Gastrocnemius medialis (tissue), 4 donors: Measurements from ENCODE around the gene RASSF8. TPM values are rescaled to one million over a fixed set of nuclear protein-coding genes. Genes with fewer than 3 reads are reported as not detected.

Experiments
- ATAC-seq, 2 donors: fragments of 150-250 bp; one replicate each; pipeline ENCODE4 v1.9.1; 2016
- DNase-seq, 2 donors: peaks; one replicate each; pipeline ENCODE4 v3.0.0-alpha.2; 2019
- H3K27ac ChIP-seq, 4 donors: fragments of 200-600 bp; sonication (generic); 1 replicate in 1 of 4; 2 replicates in 3 of 4; pipeline ENCODE4 v1.5.1; 2016 to 2018; ENCODE audit warnings: mild to moderate bottlenecking in 2 of 4, moderate library complexity in 1 of 4
- H3K27me3 ChIP-seq, 3 donors: fragments of 200-600 bp; sonication (generic) in 2 of 3; 1 replicate in 1 of 3; 2 replicates in 2 of 3; pipeline versions ENCODE4 v1.5.1 to v1.6.0; 2016 to 2019; ENCODE audit warnings: mild to moderate bottlenecking in 1 of 3, moderate library complexity in 1 of 3
- H3K36me3 ChIP-seq, 2 donors: fragments of 200-600 bp; sonication (generic) in 1 of 2; one replicate each; pipeline ENCODE4 v1.5.1; 2017 to 2018
- H3K4me1 ChIP-seq, 2 donors: fragments of 200-600 bp; sonication (generic) in 1 of 2; one replicate each; pipeline ENCODE4 v1.5.1; 2016 to 2017; ENCODE audit warnings: mild to moderate bottlenecking in 2 of 2
- H3K4me3 ChIP-seq, 4 donors: fragments of 200-600 bp; sonication (generic) in 3 of 4; 1 replicate in 1 of 4; 2 replicates in 3 of 4; pipeline ENCODE4 v1.5.1; 2016 to 2019; ENCODE audit warnings: mild to moderate bottlenecking in 2 of 4
- H3K9me3 ChIP-seq, 3 donors: fragments of 200-600 bp; sonication (generic) in 2 of 3; 1 replicate in 1 of 3; 2 replicates in 2 of 3; pipeline ENCODE4 v1.5.1; 2016 to 2019
- POLR2A ChIP-seq, 2 donors: fragments of 450-650 bp; IDR thresholded peaks; one replicate each; pipeline ENCODE4 v1.6.1; 2017; ENCODE audit warnings: antibody characterized with exemption in 2 of 2, mild to moderate bottlenecking in 2 of 2, moderate library complexity in 2 of 2
- in situ Hi-C, 4 donors: fragments of 200-750 bp; cut with MboI; loops; one replicate each; pipeline versions ENCODE4 v1.15.0 to v1.8.0; 2017; ENCODE audit warnings: low sequenced_read_pairs in 4 of 4
- intact Hi-C: fragments of 100-400 bp; cut with DNase I; formaldehyde crosslinking; loops from one replicate; pipeline ENCODE4 v1.15.1; 2023; ENCODE audit warnings: low total_unique reads
- total RNA-seq, 4 donors: library from RNA; depleted of rRNA; stranded (reverse); fragments of >200 nt; gene quantifications; one replicate each; pipeline versions ENCODE4 v1.1.0 to v1.2.3, GENCODE V29; 2016
- TF ChIP-seq, protein P1 (sequence below), 5 experiments: fragments of 450-650 bp in 3 of 5; fragments of 200-600 bp in 2 of 5; sonication (generic) in 2 of 5; IDR thresholded peaks in 4 of 5; conservative IDR thresholded peaks in 1 of 5; 1 replicate in 4 of 5; 2 replicates in 1 of 5; pipeline ENCODE4 v1.5.1; 2016 to 2019; ENCODE audit warnings: antibody characterized with exemption in 5 of 5, mild to moderate bottlenecking in 3 of 5, moderate library complexity in 3 of 5

Gene RASSF8
- total RNA-seq, 4 donors from 2014 or later: 23.6 to 36.8 (median 28.0) TPM

DNA sequence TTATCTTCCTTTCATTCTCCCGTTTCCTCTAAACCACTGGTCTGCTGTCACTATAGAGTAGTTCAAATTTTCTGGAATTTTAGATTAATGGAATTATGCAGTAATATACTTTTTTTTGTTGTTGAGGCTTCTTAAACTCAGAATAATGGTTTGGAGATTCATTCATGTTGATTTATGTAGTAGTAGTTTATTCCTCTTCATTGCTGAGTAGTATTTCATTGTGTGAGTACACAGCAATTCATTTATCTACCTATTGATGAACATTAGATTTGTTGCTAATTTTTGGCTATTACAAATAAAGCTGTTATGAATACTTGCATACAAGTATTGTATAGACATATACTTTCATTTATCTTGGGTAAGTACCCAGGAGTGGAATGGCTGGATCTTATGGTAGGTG is 7.2 kb downstream of the RASSF8 start:
- no peak for DNase-seq
- ATAC-seq: no peak
- intact Hi-C loops (no loop called here), in situ Hi-C loops (no loop called here)
- Histone ChIP-seq H3K9me3 (no peaks in the 10 kb centered on the region), H3K27ac (no peak overlapping the region), H3K27me3 (no peaks in the 10 kb centered on the region), H3K36me3 (no peaks in the 10 kb centered on the region), H3K4me3 (no peak overlapping the region), H3K4me1 (peaks cover 49 to 53% of the 10 kb centered on the region in 2 donors)
- TF ChIP-seq POLR2A (IDR thresholded peaks at IDR 0.05): no peak
- TF ChIP-seq, protein P1, sequence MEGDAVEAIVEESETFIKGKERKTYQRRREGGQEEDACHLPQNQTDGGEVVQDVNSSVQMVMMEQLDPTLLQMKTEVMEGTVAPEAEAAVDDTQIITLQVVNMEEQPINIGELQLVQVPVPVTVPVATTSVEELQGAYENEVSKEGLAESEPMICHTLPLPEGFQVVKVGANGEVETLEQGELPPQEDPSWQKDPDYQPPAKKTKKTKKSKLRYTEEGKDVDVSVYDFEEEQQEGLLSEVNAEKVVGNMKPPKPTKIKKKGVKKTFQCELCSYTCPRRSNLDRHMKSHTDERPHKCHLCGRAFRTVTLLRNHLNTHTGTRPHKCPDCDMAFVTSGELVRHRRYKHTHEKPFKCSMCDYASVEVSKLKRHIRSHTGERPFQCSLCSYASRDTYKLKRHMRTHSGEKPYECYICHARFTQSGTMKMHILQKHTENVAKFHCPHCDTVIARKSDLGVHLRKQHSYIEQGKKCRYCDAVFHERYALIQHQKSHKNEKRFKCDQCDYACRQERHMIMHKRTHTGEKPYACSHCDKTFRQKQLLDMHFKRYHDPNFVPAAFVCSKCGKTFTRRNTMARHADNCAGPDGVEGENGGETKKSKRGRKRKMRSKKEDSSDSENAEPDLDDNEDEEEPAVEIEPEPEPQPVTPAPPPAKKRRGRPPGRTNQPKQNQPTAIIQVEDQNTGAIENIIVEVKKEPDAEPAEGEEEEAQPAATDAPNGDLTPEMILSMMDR (IDR thresholded peaks at IDR 0.05 in 4 of 5, conservative IDR thresholded peaks at IDR 0.05 in 1 of 5): no peak

DNA sequence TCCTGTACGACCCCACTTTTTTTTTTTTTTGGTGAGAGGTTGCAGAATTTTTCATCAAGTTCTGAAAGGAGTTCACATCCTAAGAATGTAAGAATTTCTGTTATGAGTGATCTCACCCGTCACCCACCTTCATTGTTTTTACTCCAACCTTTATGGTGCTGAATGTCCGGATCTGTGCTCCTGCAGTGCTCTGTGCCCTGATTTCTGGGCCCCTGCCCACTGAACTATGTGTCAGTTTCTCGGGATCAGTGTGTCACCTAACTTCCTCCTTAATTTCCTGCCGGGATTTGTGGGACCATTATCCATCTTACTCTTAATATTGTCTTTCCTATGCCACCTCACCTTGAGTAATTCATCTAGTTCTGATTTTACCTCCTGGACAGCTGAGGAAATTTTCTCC is 11.6 kb downstream of the RASSF8 start:
- H3K4me3 ChIP-seq: no peak overlapping the region
- in situ Hi-C loops (no loop called here), intact Hi-C loops (no loop called here)
- H3K27me3 ChIP-seq: no peaks in the 10 kb centered on the region
- TF ChIP-seq POLR2A (IDR thresholded peaks at IDR 0.05): no peak
- no peaks in the 10 kb centered on the region for H3K9me3 ChIP-seq
- H3K4me1 ChIP-seq: peaks cover 60 to 74% of the 10 kb centered on the region in 2 donors
- no peak overlapping the region for H3K27ac ChIP-seq
- no peaks in the 10 kb centered on the region for H3K36me3 ChIP-seq
- ATAC-seq (no peak), DNase-seq (no peak)

DNA sequence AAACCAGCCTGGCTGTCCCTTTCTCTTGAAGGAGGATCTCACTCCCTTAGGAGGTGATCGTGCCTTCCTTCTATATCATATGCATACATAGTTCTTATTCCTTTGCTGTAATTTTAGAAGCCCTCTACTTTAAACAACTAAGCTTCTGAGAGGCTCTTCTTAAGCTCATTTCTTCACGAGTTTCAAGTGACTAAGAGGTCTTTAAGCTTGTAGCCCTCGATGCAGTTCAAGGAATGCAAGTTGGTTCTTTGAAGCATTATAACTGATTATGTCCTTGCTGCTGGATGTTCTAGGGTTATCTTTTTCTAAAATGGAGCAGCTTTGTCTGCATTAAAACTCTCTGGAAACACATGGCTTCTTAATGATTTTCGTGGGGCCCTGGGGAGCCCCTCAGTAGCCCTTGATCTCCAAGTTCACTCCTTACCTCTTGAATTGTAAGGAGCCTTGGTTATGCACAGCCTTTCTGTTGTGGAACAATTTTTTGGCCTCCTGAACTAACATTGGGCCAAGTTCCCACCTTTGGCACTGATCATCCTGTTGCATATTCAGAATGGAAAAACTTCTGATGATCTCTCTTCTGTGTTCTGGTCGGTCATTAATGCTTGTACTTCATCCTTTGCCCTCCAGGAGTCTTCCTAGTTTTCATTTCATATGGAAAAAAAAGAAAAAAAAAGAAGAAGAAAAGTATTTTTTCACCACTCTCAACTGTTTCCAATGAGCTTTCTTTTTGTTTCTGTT is 12.6 kb downstream of the RASSF8 start:
- peak; percentile 21 to 24 for ATAC-seq
- Histone ChIP-seq H3K4me3 (no peak overlapping the region), H3K9me3 (no peaks in the 10 kb centered on the region), H3K4me1 (peaks cover 67 to 84% of the 10 kb centered on the region in 2 donors), H3K27ac (peak overlapping the region; percentile 13 to 68 (median 60)), H3K36me3 (no peaks in the 10 kb centered on the region), H3K27me3 (no peaks in the 10 kb centered on the region)
- intact Hi-C loops: no loop called here
- in situ Hi-C loops: no loop called here
- DNase-seq: no peak
- TF ChIP-seq, protein P1 (IDR thresholded peaks at IDR 0.05 in 4 of 5, conservative IDR thresholded peaks at IDR 0.05 in 1 of 5): no peak

DNA sequence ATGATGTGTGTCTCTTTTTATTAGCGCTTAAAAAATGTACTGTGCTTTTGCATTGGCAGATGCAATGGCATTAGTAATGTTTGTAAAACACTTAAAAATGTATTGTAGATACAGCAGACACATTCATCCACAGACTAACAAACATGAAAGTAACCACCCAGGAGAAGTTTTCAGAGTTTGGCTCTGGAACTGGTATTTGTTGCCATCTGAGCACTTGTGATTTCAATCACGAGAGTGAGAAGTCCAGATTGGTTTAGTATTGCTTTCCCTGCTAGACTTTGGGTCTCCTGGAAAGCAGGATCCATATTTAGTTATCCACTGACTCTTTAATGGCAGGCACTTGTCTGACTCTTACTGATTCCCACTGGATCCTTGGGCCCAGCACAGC is 13.2 kb downstream of the RASSF8 start:
- DNase-seq (no peak), ATAC-seq (peak; percentile 37 to 54)
- Histone ChIP-seq H3K4me3 (no peak overlapping the region), H3K36me3 (no peaks in the 10 kb centered on the region), H3K27ac (peak overlapping the region; percentile 32 to 68 (median 60)), H3K27me3 (no peaks in the 10 kb centered on the region), H3K9me3 (no peaks in the 10 kb centered on the region), H3K4me1 (peaks cover 73 to 88% of the 10 kb centered on the region in 2 donors)
- intact Hi-C loops: no loop called here
- in situ Hi-C loops: no loop called here
- TF ChIP-seq, protein P1 (IDR thresholded peaks at IDR 0.05 in 4 of 5, conservative IDR thresholded peaks at IDR 0.05 in 1 of 5): no peak
- TF ChIP-seq POLR2A (IDR thresholded peaks at IDR 0.05): no peak

DNA sequence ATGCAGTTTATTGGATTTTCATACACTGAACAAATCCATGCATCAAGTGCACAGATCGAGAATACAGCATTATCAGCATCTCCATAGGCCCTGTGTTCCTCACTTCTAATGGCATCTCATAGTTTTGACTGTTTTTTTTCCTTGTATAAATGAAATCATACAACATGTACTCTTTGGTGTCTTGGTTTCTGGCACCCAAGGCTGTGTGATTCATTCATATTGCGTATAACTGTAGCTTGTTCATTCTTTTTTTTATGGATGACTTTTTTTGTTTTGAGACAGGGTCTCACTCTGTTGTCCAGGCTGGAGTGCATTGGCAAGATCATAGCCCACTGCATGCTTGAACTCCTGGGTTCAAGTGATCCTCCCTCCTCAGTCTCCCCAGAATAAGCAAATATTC is 14.3 kb downstream of the RASSF8 start:
- H3K27me3 ChIP-seq: no peaks in the 10 kb centered on the region
- H3K27ac ChIP-seq: no peak overlapping the region
- no peaks in the 10 kb centered on the region for H3K36me3 ChIP-seq
- intact Hi-C loops (no loop called here), in situ Hi-C loops (no loop called here)
- ATAC-seq (no peak), DNase-seq (no peak)
- no peak overlapping the region for H3K4me3 ChIP-seq
- H3K9me3 ChIP-seq: no peaks in the 10 kb centered on the region
- TF ChIP-seq, protein P1 (IDR thresholded peaks at IDR 0.05 in 4 of 5, conservative IDR thresholded peaks at IDR 0.05 in 1 of 5): no peak
- TF ChIP-seq POLR2A (IDR thresholded peaks at IDR 0.05): no peak
- H3K4me1 ChIP-seq: peaks cover 74 to 88% of the 10 kb centered on the region in 2 donors
